Sigmoid colon (tissue), 7 donors: ENCODE data around the gene LASP1. TPM values are rescaled to one million over a fixed set of nuclear protein-coding genes. Genes with fewer than 3 reads are reported as not detected.

Source experiments
- DNase-seq: peaks from one replicate; pipeline ENCODE4 v3.0.0-alpha.2; 2019
- H3K27ac ChIP-seq, 4 donors: fragments of 200-600 bp; sonication (generic); one replicate each; pipeline ENCODE4 v1.5.1; 2016 to 2019; ENCODE audit warnings: mild to moderate bottlenecking in 1 of 4
- H3K27me3 ChIP-seq, 3 donors: fragments of 200-600 bp; sonication (generic); one replicate each; pipeline ENCODE4 v1.5.1; 2019; ENCODE audit warnings: mild to moderate bottlenecking in 1 of 3
- H3K36me3 ChIP-seq, 4 donors: fragments of 200-600 bp; sonication (generic); one replicate each; pipeline ENCODE4 v1.5.1; 2016 to 2019
- H3K4me1 ChIP-seq, 4 donors: fragments of 200-600 bp; sonication (generic); one replicate each; pipeline ENCODE4 v1.5.1; 2017 to 2019
- H3K4me3 ChIP-seq, 4 donors: fragments of 200-600 bp; sonication (generic); one replicate each; pipeline ENCODE4 v1.5.1; 2017 to 2019; ENCODE audit warnings: mild to moderate bottlenecking in 2 of 4, moderate library complexity in 1 of 4
- H3K9me3 ChIP-seq, 4 donors: fragments of 200-600 bp in 3 of 4; sonication (generic) in 3 of 4; one replicate each; pipeline versions ENCODE4 v1.5.1 to v1.6.1; 2013 to 2019
- EP300 ChIP-seq, 4 donors: sonication (generic); formaldehyde crosslinking; IDR thresholded peaks; one replicate each; pipeline ENCODE4 v1.6.1; 2017; ENCODE audit warnings: antibody characterized with exemption in 4 of 4
- POLR2A ChIP-seq, 2 donors: fragments of 450-650 bp; IDR thresholded peaks; one replicate each; pipeline ENCODE4 v1.6.1; 2016; ENCODE audit warnings: antibody characterized with exemption in 2 of 2, mild to moderate bottlenecking in 2 of 2, moderate library complexity in 2 of 2
- POLR2AphosphoS5 ChIP-seq, 4 donors: sonication (generic); formaldehyde crosslinking; IDR thresholded peaks; one replicate each; pipeline ENCODE4 v1.6.1; 2017; ENCODE audit warnings: antibody characterized with exemption in 4 of 4
- WGBS, 2 donors: extraction: QIAGEN DNeasy Blood & Tissue Kit; methylation state at CpG; one replicate each; pipeline ENCODE4 v1.1.7; 2013; 5-methylcytosine and 5-hydroxymethylcytosine counted together
- intact Hi-C: fragments of 100-400 bp; cut with DNase I; formaldehyde crosslinking; loops from one replicate; pipeline ENCODE4 v1.15.1; 2023
- polyA plus RNA-seq, 3 donors: library from polyadenylated mRNA; stranded (reverse); fragments of 200-250 nt; gene quantifications; one replicate each; pipeline ENCODE4 v1.2.3, GENCODE V29; 2013
- total RNA-seq, 4 donors: library from RNA; depleted of rRNA; stranded (reverse); fragments of >200 nt; gene quantifications; one replicate each; pipeline ENCODE4 v1.1.0, GENCODE V29; 2016
- TF ChIP-seq, protein P1 (sequence below), 4 experiments: fragments of 450-650 bp in 3 of 4; fragments of 200-600 bp in 1 of 4; IDR thresholded peaks; one replicate each; pipeline ENCODE4 v1.5.1; 2016 to 2019; ENCODE audit warnings: antibody characterized with exemption in 4 of 4, mild to moderate bottlenecking in 3 of 4, moderate library complexity in 2 of 4
- donor health status: healthy with polysubstance abuse.
- donor health status: Bipolar disorder and iron deficiency.
- donor health status: healthy.

Gene LASP1
- total and polyA plus RNA-seq, 7 donors, result 27.6 to 205 (median 64.8) TPM

DNA sequence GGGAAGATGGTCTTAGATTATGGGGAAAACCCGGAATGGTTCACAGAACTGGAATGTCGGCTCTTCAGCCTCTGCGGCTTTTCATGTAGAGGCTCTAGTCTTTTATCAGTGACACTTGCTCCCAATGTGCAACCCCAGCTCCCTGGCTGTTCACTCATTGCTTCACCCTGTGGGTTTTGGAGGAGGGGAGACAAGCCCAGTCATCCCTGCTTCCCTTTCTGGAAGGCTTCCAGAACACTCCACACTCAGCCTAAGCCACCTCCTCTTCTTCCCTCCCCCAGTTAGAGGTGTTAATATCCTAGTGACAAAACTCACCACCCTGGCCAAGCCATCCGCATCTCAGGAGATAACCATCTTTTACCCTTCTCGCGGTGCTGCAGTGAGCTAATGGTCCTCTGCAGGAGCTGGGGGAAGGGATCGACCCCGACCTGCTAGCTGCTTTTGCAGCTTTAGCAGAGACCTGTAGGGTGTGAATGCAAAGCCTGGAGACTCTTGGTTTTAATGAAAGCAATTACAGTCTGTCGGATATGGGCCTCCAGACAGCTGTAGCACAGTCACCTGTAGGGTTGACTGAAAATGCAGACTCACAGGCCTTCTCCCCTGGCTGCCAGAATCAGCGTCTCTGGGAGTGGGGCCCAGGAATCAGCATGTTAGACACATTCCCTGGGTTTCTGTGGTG, 31.3 kb downstream of the LASP1 start:
- H3K4me3 ChIP-seq, result no peak overlapping the region
- peaks cover 6 to 46% (median 23%) of the 10 kb centered on the region in 4 donors for H3K36me3 ChIP-seq
- TF ChIP-seq EP300 (IDR thresholded peaks at IDR 0.05), result no peak
- TF ChIP-seq, protein P1, sequence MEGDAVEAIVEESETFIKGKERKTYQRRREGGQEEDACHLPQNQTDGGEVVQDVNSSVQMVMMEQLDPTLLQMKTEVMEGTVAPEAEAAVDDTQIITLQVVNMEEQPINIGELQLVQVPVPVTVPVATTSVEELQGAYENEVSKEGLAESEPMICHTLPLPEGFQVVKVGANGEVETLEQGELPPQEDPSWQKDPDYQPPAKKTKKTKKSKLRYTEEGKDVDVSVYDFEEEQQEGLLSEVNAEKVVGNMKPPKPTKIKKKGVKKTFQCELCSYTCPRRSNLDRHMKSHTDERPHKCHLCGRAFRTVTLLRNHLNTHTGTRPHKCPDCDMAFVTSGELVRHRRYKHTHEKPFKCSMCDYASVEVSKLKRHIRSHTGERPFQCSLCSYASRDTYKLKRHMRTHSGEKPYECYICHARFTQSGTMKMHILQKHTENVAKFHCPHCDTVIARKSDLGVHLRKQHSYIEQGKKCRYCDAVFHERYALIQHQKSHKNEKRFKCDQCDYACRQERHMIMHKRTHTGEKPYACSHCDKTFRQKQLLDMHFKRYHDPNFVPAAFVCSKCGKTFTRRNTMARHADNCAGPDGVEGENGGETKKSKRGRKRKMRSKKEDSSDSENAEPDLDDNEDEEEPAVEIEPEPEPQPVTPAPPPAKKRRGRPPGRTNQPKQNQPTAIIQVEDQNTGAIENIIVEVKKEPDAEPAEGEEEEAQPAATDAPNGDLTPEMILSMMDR (IDR thresholded peaks at IDR 0.05), result no peak
- TF ChIP-seq POLR2A (IDR thresholded peaks at IDR 0.05), result no peak
- peak in 1 of 4 donors; percentile 16 for TF ChIP-seq POLR2AphosphoS5 (IDR thresholded peaks at IDR 0.05)
- no peak for DNase-seq
- 54 to 75% methylated on average over 10 of the region's 10 CpGs for WGBS, 2 donors
- no peaks in the 10 kb centered on the region for H3K9me3 ChIP-seq
- peak overlapping the region; percentile 29 to 67 (median 53) for H3K27ac ChIP-seq
- H3K27me3 ChIP-seq, result no peaks in the 10 kb centered on the region
- intact Hi-C loops, result no loop called here
- H3K4me1 ChIP-seq, result peaks cover 0 to 62% (median 48%) of the 10 kb centered on the region in 4 donors

DNA sequence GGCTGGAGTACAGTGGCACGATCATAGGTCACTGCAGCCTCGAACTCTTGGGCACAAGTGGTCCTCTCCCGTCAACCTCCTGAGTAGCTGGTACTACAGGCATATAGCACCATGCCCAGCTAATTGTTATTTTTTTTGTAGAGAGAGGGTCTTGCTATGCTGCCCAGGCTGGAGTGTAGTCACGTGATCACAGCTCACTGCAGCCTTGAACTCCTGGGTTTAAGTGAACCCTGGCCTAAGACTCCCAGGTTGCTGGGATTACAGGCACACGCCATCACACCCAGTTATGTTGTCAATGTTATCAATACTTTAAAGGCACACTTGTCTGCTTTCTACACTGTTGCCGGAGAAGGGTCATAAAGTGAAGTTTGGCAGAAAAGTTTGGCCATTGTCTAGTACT, 33.5 kb downstream of the LASP1 start:
- DNase-seq, result no peak
- TF ChIP-seq, protein P1 (IDR thresholded peaks at IDR 0.05), result no peak
- TF ChIP-seq EP300 (IDR thresholded peaks at IDR 0.05) (no peak), POLR2AphosphoS5 (IDR thresholded peaks at IDR 0.05) (no peak), POLR2A (IDR thresholded peaks at IDR 0.05) (no peak)
- H3K9me3 ChIP-seq, result no peaks in the 10 kb centered on the region
- no peak overlapping the region for H3K4me3 ChIP-seq
- H3K27ac ChIP-seq, result no peak overlapping the region
- intact Hi-C loops, result no loop called here
- peaks cover 0 to 59% (median 40%) of the 10 kb centered on the region in 4 donors for H3K4me1 ChIP-seq
- WGBS, 2 donors, result 94% methylated on average over 6 of the region's 6 CpGs
- peaks cover 6 to 50% (median 22%) of the 10 kb centered on the region in 4 donors for H3K36me3 ChIP-seq
- H3K27me3 ChIP-seq, result no peaks in the 10 kb centered on the region

DNA sequence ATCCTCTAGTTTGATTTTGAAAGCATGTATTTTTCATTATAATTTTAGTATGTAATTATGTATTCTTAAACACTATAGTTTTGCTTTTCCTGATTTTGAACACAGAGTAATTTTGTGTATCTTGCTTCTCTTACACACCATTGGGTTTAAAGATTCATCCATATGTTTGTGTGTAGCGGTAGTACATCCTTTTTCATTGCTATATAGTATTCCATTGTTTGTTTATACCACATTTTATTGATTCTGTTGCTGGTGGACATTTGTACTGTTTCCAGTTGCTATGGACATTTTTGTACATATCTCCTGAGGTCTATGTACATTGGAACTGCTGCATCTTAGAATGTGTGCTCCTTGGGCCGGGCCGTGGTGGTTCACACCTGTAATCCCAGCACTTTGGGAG, 35.0 kb downstream of the LASP1 start:
- no peaks in the 10 kb centered on the region for H3K9me3 ChIP-seq
- DNase-seq, result no peak
- WGBS, 2 donors, result 95 to 96% methylated on average over 3 of the region's 3 CpGs
- H3K4me1 ChIP-seq, result peaks cover 0 to 52% (median 36%) of the 10 kb centered on the region in 4 donors
- H3K4me3 ChIP-seq, result no peak overlapping the region
- no peak overlapping the region for H3K27ac ChIP-seq
- peaks cover 0 to 37% (median 17%) of the 10 kb centered on the region in 4 donors for H3K36me3 ChIP-seq
- H3K27me3 ChIP-seq, result no peaks in the 10 kb centered on the region
- intact Hi-C loops, result no loop called here
- TF ChIP-seq POLR2A (IDR thresholded peaks at IDR 0.05) (no peak), EP300 (IDR thresholded peaks at IDR 0.05) (no peak), POLR2AphosphoS5 (IDR thresholded peaks at IDR 0.05) (no peak)
- TF ChIP-seq, protein P1 (IDR thresholded peaks at IDR 0.05), result no peak

DNA sequence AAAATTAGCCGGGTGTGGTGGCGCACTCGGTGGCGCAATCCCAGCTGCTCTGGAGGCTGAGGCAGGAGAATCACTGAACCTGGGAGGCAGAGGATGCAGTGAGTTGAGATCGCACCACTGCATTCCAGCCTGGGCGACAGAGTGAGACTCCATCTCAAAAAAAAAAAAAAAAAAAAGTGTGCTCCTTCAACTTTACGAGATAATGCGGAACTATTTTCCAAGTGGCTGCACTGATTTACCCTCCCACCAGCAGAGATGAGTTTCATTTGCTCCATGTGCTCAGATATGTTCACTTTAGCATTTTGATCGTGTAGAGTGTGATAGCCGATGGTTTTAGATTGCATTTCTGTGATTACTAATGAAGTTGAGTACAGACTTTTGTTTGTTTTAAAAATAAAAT, 35.5 kb downstream of the LASP1 start:
- H3K9me3 ChIP-seq, result no peaks in the 10 kb centered on the region
- no peaks in the 10 kb centered on the region for H3K27me3 ChIP-seq
- intact Hi-C loops, result no loop called here
- TF ChIP-seq, protein P1 (IDR thresholded peaks at IDR 0.05), result no peak
- no peak for TF ChIP-seq POLR2AphosphoS5 (IDR thresholded peaks at IDR 0.05)
- no peak for TF ChIP-seq EP300 (IDR thresholded peaks at IDR 0.05)
- TF ChIP-seq POLR2A (IDR thresholded peaks at IDR 0.05), result no peak
- no peak overlapping the region for H3K4me3 ChIP-seq
- H3K27ac ChIP-seq, result no peak overlapping the region
- WGBS, 2 donors, result 92 to 94% methylated on average over 10 of the region's 10 CpGs
- DNase-seq, result no peak
- peaks cover 0 to 51% (median 35%) of the 10 kb centered on the region in 4 donors for H3K4me1 ChIP-seq
- H3K36me3 ChIP-seq, result peaks cover 0 to 37% (median 17%) of the 10 kb centered on the region in 4 donors
